Measurements from ENCODE around the gene ZDHHC14.
A peak's percentile ranks its signal among the peaks of the same experiment; 100 is the strongest.

The ZDHHC14 gene

DNA sequence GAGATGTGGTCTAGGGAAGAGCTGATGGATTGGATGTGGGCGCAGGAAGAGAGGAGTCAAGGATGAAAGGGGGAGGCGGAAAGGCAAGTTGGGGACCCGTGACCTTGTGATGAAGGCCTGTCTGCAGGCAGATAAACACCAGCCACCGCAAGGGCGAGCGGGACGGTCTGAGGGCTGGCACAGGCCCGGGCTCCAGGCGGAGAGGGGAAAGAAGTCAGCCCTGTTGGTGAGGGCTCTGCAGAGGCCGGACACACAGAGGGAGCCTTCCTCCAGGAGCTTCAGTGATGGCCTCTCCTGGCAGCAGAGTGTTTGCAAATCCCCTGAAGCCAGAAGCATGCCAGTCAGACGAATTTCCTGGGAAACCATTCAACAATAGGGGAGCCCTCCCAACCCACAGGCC, 112.2 kb downstream of the ZDHHC14 start:
- DNase-seq (ENCODE audit: low spot score): no peak

DNA sequence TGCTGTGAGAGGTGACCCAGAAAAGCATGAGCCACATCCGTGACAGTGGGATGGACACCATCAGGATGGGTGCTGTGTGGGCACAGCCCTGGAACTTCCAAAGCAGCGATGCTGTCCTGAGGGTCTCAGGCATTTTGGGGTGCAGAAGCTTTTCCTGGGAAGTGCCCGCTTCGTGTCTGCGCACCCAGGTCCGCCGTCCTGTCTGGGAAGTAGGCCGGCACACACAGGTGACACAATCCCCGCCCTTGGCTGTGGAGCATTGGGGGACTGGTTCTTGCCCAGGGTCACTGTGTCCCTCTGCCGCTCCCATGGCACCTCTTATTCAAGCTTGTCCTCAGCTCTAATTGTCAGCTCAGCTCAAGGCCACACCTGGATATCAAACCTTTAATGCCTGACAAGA, 112.6 kb downstream of the ZDHHC14 start:
- DNase-seq (ENCODE audit: low spot score): no peak

DNA sequence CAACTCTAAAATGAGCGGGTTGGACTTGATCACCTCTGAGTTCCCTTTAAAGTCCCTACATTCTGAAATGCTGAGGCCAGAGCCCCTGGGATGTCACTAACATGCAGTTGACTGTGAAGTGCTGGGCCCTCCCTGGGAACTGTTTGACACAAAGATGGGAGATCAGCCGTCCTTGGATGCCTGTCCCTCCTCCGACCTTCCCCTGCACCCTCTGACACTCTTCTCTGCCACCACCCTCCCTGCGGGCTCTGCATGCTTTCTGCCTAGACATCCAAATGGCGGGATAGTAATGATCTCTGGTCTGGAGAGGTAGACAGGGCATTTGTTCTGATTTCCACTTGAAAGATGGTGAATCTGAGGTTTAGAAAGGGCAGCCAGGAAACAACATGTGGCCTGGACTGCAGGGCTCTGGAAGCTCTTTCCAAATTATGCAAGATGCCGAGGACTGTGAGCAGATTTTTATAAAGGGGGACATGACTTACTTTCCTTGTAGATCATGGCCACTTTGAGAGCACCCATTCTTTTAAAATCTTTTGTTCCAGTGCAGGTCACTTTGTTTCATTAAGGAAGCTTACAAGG, 113.2 kb downstream of the ZDHHC14 start:
- no peak for DNase-seq (ENCODE audit: low spot score)

DNA sequence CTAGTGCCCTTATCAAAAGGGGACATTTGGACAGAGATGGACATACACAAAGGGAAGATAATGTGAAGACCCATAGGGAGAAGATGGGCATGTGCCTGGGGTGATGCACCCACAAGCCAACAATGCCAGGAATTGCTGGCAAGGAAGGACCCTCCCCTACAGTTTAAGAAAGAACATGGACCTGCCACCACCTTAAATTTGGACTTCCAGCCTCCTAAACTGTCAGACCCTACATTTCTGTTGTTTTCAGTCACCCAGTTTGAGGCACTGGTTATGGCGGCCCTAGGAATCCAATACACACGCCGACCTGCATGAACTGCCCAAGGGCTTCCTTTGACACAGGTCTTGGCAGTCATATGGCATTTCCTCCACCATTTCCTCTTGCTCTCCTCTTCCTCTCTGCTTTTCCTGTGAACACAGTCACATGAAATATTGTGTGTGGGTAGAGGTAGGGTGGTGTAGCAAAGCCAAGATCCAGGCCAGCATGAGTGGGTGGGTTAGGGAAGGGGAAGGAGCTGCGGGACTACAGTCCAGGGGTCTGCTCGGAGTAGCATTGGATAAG, 115.6 kb downstream of the ZDHHC14 start:
- no peak for DNase-seq (ENCODE audit: low spot score)

DNA sequence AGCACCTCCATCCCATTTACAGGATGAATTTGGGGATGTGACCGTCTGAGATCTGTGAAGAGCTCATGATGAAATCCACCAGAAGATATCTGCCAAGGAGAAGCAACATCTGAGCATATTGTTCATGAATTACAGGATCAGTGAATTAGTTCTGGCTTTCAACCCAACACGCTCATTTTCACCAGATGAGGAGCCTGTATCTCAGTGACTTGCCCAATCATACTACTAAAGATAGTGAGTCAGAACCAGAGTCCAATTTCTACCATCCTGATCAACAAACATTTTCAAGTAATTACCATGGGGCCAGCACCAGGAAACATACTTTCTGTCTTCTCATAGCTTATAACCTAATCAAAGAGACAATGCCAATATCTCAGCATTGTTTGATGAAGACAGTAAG, 116.6 kb downstream of the ZDHHC14 start:
- no peak for DNase-seq (ENCODE audit: low spot score)

DNA sequence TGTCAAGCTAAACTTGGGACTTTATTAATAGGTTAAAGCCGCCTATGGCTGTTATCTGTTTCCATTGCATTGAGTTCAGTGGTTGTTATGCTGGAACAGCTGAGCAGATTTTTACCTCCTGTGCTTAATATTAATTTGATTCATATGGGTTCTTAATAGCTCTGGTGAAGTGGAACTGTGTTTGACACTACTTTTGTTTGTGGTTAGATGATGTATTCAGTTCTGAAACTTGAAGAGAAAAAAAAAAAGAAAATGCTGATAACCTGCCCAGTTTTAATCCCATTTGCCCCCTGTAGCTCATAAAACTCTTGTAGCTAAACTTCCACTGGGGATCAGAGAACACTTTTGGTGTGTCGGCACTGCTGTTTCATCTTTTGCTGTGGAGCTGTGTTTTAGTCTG, 117.8 kb downstream of the ZDHHC14 start:
- DNase-seq (ENCODE audit: low spot score): no peak

DNA sequence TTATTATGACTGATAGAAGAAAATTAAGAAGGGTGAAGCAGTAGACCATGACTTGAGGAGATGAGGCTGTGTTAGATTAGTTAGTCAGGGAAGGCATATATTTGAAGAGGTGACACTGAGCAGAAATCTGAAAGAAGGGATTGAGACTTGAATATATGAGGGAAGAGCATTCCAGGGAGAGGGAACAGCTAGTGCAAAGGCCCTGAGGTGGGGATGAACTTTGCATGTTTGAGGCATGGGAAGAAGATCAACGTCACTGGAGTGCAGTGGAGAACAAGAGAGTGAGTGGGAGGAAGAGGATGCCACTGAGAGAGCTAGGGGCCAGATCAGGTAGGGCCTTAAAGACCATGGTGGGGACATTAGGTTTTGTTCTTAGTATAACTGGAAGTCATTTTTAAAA, 119.0 kb downstream of the ZDHHC14 start:
- no peak for DNase-seq (ENCODE audit: low spot score)

DNA sequence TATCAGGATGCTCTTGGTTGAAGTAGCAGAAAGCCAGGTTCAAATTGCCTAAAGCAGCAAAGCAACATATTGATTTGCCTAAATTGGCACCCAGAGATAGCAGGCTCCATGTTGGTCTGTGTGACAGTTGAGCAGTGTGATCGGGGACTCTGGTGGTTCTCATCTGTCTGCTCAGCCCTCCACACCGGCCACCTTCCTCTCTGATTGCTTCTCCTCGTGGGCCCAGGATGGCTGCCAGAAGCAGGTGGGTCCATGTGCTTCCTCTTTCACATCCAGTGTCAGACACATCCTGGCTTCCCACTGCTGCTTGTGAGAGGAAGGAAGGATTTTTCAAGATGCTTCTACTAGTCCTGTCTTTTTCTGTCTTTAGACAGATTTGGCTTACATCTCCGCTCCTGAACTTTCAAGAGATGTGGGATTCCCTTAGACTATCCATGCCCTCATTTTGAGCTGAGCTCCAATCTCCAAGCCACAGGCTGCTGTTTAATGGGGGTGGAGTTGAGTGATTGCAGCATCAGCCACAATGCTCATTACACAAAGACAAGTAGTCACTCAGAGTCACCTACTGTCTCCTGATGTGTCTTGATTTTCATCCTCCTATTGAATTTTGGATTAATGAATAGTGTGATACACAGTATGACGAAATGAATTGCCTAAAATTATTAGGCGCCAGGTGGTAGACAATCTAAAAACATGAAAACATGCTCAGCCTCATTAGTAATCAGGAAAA, 122.2 kb downstream of the ZDHHC14 start:
- no peak for DNase-seq (ENCODE audit: low spot score)

DNA sequence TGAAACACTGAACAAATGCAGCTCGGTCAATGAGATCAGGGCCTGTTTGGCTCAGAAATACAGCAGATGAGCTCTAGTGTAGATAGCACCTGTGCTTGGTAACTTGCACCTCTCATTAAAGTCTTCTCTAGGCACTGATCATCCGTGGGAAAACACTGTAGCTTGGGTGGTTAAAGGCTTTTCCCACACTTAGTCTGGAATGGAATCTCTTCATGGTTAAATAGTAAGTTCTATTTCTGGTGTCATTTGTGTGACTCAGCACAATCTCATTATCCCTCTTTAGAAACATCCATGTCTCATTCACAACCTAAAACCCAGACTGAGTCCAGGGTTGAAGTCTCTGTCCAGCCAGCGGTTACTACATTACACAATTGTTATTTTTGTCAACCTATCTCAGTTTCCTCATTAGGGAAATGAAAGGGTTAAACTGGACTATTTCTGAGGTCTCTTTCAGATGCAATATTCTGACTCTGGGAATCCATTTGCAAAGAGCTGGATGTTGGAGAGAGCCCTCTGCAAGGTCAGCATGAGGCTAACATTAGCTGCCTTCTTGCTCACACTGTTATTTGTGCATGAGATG, 125.0 kb downstream of the ZDHHC14 start:
- DNase-seq (ENCODE audit: low spot score): no peak

DNA sequence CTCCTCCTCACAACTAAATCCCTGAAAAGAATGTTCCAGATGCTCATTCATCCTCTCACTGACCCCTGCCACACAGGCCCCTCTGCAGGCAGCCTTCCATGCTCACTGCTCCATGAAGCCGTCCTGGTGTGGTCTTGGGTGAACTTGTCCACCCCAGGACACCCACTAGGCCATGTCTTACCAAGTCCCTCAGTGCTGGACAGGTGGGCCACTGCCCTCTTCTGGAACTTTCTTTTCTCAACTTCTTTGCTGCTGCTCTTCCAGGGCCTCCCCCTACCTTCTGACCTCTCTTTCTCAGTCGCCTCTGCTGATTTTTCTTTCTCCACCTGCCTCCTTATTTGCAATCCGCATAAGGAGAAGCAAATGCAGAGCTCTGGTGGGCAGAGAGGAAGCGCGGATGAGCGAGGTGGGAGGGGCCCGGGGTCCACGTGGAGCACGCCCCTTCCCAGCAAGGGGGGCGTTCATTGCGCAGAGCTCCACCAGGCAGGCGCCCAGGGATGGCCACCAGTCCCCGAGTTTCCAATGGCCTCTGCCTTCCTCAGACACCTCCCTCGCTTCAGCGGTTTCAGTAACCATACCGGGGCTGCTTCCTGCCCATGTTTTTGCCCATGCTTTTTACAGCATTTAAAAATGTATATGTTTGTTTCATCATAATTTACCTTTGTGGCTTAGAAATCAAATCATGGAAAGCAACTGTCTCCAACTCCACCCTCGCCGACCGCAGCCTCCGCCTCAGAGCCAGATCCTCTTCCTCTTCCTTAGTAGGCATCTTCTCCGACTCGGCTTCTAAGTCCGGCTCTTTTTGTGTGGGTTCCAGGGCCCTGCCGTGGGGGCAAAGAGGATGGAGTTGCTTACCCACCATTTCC, 129.6 kb downstream of the ZDHHC14 start:
- no peak for DNase-seq (ENCODE audit: low spot score)

DNA sequence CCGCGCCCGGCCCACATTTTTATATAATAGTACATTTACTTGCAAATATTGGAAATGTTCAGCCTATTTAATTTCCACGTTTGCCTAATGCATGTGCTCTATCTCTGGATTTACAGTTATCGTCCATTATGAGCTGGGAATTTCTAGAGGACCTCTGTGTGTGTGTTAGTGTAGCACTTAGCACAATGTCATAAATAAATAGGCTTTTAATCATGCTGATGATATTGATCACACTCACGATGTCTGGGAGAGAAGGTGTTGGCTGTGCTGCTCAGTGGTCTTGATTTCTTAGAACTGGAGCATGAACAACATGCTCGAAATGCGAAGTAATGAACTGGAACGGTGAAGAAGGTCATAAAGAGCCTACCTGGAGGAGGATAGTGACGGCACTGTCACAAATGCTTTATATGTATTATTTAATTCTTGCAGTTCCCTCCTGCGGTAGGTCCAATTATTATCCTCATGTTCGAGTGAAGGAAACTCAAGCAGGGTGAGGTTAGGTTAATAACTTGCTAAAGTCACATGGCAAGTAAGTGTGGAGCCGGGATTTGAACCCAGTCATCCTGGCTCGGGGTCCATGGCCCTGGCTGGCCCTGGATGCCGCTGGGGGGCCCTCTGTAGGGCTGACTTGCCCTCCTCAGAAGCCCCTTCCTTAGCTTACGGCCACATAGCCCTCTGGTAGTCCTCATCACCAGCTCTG, 130.8 kb downstream of the ZDHHC14 start:
- DNase-seq (ENCODE audit: low spot score): no peak

DNA sequence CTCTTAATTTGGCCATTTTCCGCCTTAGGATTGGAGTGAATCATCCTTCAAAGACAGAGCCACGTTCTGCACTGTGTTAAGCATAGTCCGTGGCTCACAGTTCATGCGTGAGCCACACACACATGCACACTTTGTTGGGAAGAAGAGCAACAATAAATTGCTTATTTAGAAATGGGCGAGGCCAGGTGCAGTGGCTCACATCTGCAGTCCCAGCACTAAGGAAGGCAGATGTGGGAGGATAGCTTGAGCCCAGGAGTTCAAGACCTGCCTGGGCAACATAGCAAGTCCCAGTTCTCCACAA, 131.3 kb downstream of the ZDHHC14 start:
- DNase-seq (ENCODE audit: low spot score): no peak

DNA sequence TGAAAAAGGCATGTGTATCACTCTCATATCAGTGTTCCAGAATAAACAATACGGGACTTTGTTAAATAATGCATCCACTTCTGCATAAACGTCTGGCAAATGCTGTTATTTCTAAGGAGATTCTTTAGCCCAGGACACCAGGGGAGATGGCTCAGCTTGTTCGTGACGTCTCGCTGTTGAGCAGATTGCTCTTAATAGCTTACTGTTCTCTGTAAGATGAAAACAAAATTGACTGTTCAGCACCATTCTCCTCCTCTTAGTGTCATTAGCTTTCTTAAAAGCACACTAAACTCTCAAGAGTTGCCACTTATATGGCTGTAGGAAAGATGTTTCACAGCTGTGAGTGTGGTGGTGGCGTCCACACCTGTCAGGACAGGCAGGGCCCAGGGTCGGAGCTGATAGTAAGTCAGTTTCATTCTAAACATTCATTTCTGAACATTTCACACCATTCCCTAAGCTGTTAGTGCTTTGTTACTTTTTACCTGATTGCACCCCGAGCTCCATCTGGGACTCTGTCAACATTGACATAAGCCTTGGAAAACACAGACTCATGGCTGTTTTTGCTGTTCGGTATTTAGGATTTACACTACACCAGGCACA, 132.1 kb downstream of the ZDHHC14 start:
- DNase-seq (ENCODE audit: low spot score): no peak

DNA sequence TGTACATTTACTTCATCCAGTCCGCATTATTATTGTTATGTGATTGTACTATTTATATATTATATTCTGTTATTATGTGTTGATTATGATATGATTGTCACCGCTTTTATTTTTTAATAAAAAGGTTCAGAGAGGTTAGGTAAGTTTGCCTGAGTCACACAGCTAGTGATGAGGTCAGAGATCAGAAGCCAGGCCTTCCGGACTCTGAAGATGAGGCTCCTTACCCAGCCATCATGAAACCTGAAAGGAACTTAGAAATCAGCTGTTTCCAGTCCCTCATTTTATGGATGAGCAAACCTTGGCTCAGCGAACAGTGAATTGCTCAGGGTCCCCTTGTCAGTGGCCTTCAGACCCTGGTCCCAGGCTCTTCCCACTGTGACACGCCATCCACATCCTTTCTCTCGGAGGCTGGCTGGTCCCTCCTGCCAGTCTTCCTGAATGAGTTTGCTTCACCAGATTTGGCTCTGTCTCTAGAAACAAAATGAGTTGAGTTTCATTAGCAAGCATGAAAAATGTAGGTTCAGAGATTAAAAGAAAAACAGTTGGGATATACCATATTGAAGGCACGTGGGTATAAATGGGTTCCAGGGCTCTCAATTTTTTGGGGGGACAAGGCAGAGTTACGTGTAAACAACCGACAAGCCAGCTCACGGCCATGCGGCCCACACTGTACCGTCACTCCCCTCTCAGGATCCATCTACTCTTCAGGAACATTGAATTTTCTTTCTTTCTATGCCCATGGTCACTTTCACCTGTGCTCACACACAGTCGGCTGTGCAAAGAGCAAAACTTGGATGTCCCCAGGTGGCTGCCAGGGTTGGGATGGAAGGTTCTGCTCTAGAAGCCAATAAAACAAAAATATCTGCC, 132.9 kb downstream of the ZDHHC14 start:
- DNase-seq (ENCODE audit: low spot score): peak; percentile 63

DNA sequence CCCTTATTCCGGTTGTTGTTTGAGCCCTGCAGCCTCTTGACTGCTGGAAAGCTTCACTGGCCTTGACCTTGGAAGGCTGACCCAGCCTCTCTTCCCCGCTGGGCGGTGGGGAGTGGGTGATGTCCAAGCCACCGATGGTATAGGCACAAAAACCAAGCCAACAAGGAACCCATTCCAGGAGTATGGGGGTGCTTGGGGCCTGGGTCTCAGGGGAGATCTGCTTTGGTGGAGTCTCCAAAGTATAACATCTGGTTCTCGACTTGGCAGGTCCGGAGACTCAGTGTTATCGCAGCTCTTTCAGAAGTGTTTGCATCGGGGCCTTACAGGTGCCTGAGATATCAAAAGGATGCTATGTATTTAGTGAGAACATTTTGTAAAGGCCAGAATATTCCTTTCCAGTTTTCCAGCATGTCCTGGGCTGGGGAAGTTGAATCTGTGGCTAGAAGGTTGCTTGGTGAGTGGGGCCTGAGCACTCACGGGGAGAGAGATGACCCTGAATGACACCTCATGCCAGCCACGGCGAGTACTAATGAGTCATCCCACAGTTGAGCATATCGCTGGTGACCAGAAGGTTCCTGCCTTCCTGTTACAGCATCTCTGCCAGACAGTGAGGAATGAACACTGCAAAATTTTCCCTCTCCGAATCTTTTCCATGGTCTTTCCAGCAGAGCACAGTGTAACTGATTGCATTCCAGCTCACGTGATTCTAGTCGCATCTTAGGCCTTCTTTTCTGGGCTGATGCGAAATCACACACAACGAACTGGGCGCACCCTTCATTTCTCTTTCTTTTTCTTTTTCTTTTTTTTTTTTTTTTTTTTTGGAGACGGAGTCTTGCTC, 133.9 kb downstream of the ZDHHC14 start:
- DNase-seq (ENCODE audit: low spot score): peak; percentile 97

DNA sequence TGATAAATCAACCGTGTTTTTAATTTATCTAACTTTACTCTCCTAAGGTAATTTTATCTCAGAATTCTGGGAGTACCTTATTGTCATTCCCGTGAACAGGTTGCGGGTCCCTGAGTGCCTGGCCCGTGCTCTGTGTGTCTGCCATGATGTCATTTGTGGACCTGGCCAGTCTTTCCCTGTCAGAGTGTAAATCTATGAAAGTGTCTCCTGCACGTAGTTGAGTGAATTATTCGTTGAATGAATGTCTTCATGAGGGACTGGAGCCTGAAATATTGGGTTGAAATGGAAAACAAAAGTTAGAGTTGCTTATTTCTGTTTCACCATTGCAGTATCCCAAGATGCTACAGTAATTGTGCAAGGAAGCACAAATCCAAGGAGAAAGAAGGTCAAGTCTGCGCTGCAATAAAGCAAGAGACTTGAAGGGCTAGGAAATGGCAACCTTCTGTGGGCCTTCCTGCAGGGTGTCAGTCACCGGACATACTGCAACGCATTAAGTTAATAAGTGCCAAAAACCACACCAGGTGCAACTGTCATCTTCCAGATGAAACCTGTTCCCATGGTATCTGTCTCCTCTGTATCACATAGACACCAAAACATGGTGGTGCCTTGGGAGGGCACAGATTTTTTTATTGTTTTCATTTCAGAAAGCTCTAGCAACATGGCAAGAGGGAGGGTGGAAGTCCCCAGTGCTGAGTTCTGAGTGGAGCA, 135.5 kb downstream of the ZDHHC14 start:
- no peak for DNase-seq (ENCODE audit: low spot score)

DNA sequence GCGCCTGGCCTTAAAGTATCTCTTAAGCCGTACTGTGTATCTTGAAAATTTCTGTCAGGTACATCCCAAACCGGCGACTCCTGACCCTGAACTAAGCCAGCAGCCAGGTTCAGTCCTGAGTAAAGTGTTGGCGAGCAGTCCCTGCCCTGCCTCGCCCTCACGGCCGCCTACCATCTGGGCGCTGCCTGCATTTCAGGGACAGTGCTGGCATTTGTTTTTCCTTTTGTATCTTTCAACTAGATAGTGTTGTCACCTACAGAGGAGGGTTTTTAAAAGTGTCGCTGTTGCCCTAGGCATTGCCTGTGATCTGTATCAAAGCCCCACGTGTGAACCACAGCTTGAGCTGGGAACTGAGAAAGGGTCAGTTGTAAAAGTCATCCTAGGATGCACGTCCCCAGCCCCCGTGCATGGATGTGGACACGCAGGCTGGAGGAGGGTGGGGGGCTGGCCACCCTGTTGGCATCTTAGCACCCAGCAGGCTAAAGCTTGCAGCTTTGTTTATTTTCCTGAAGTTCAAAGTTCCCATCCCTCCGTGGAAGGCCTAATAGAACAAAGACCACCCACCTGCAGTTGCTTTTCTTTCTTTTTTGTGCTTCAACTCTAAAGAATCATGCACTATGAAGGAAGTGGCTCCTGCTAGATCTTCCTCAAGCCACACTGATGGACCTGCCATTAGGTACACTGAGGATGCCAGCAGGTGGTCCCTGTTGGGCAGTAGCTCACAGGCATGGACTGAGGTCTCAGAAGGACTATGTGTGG, 136.8 kb downstream of the ZDHHC14 start:
- no peak for DNase-seq (ENCODE audit: low spot score)

All from kidney capillary endothelial cell (primary cell).